ENCODE results near the gene UBE2G1.
"Not testable (repeated sequence)": the region's sequence is repeated elsewhere in the genome, so short reads cannot be mapped to it uniquely, and the experiment has no call there.

Gene UBE2G1

DNA sequence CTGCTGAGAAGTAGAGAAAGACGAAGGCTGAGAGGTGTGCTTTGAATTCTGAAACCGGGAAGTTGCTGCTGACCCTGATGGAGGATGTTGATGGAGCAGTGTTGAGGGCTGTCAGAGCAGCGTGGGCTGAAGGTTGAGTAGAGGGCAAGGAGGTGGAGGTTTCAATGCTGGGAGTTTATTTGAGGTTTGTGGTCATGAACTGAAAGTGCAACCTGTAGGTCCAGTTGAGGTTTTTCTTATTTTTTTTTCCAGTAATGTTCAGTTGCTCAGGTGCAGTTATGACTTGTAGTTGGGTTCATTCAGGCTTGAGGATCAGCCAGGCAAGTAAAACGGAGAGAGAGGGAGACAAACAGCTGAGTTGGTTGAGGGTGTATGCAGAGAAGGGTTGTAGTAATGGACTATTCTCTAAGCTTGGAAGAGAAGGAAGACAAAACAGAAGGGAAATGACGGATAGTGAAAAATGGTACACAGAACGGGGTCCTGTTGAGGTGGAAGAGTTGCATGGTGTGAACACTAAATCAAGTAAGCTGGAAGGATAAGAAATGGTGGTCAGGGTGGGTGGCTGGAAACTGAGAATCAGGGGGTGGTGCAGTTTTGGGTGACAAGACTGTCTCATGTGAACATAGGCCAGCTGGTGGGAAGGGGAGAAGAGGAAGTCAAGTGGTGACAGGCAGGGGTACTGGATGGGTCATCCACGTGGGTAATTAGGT lies 8.7 kb upstream of the UBE2G1 start:
- no peak for TF ChIP-seq CTCF (IDR thresholded peaks at IDR 0.05; ENCODE audit: low read depth, low read length)
- H3K4me3 ChIP-seq (replicated peaks in 1 of 2; ENCODE audit: low read depth in 2 of 2, low read length in 2 of 2): no peak overlapping the region
- DNase-seq (ENCODE audit: low read depth in 2 of 2): no peak

DNA sequence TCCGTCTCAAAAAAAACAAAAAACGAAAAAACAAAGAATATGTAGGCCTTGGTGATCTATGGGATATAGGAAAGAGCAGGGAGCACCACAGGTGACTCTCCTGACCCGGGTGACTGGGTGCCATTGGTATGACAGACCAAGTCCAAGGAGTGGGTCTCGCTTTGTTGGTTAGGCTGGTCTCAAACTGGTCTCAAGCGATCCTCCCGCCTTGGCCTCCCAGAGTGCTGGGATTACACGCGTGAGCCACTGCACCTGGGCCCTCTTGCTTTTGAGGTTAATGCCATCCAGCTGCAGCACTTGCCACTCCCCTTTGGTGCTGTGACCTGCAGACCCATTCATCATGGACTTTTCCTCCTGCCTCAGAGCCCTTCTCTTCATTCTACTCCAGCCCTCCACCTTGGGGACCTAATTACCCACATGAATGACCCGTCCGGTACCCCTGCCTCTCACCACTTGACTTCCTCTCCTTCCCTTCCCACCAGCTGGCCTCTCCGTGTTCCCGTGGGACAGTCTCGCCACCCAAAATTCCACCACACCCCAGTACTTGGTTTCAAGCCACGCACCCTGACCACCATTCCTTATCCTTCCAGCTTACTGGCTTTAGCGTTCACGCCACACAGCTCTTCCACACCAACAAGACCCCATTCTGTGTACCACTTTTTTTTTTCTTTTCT lies 3.2 kb upstream of the UBE2G1 start:
- DNase-seq (ENCODE audit: low read depth in 2 of 2): no peak
- no peak for TF ChIP-seq CTCF (IDR thresholded peaks at IDR 0.05; ENCODE audit: low read depth, low read length)
- H3K4me3 ChIP-seq (replicated peaks in 1 of 2; ENCODE audit: low read depth in 2 of 2, low read length in 2 of 2): no peak overlapping the region

GRCh38 chr17:4368341-4368740 lies 1.9 kb upstream of the UBE2G1 start:
- no peak for DNase-seq (ENCODE audit: low read depth in 2 of 2)
- no peak for TF ChIP-seq CTCF (IDR thresholded peaks at IDR 0.05; ENCODE audit: low read depth, low read length)
- no peak overlapping the region for H3K4me3 ChIP-seq (replicated peaks in 1 of 2; ENCODE audit: low read depth in 2 of 2, low read length in 2 of 2)

GRCh38 chr17:4367177-4367576 lies 702 bp upstream of the UBE2G1 start:
- DNase-seq (ENCODE audit: low read depth in 2 of 2): not testable (repeated sequence)

GRCh38 chr17:4365628-4366326 lies 698 bp downstream of the UBE2G1 start:
- TF ChIP-seq CTCF (IDR thresholded peaks at IDR 0.05; ENCODE audit: low read depth, low read length): no peak
- peak overlapping the region; percentile 68 to 82 for H3K4me3 ChIP-seq (replicated peaks in 1 of 2; ENCODE audit: low read depth in 2 of 2, low read length in 2 of 2)
- DNase-seq (ENCODE audit: low read depth in 2 of 2): peak in 1 of 2 donors; percentile 6

More at GRCh38 chr17:4367177-4367576, 702 bp upstream of the UBE2G1 start:
- not testable (repeated sequence) for H3K4me3 ChIP-seq (replicated peaks in 1 of 2; ENCODE audit: low read depth in 2 of 2, low read length in 2 of 2)

DNA sequence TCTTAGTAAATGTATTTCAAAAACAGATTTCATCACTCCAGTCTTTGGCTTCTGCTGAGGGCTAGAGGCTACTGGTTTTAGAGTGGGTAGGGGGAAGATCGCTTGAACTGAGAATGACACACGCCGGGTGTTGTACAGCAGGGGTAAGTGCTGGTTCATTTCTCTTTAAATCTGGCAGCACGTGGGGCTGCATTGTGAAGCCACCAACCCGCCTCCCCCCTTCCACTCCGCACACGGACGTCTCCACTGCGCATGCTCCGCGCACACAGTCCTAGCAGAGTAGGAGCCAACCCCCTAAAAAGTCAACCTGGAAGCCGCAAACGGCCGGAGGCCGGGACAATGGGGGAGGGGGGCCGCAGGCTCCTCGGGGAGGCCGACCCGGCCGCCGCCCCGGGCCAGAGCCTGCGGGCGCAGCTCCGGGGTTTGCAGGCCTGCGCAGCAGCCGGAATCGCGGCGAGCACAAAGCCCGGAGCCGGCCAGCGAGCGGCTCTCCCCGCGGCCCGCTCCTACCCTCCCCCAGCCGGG lies 1.3 kb downstream of the UBE2G1 start:
- no peak for TF ChIP-seq CTCF (IDR thresholded peaks at IDR 0.05; ENCODE audit: low read depth, low read length)
- peak; percentile 94 for DNase-seq (ENCODE audit: low read depth in 2 of 2)
- H3K4me3 ChIP-seq (replicated peaks in 1 of 2; ENCODE audit: low read depth in 2 of 2, low read length in 2 of 2): peak overlapping the region; percentile 68 to 82

GRCh38 chr17:4364622-4365041 lies 1.8 kb downstream of the UBE2G1 start:
- DNase-seq (ENCODE audit: low read depth in 2 of 2): no peak
- TF ChIP-seq CTCF (IDR thresholded peaks at IDR 0.05; ENCODE audit: low read depth, low read length): no peak
- H3K4me3 ChIP-seq (replicated peaks in 1 of 2; ENCODE audit: low read depth in 2 of 2, low read length in 2 of 2): peak overlapping the region; percentile 68 to 82
